K562 (cell line): ENCODE data around the gene LDAH. TPM values are rescaled to one million over a fixed set of nuclear protein-coding genes. Genes with fewer than 3 reads are reported as not detected.

Experiments
- ATAC-seq: fragments of 200-7000 bp; cut with Tn5 transposase; 3 replicates; pipeline ENCODE4 v1.9.1; 2020; ENCODE audit warnings: moderate library complexity
- BruUV-seq: library from RNA; stranded (reverse); fragments of 400-500 nt; replicated peaks from 2 replicates; lab custom pipeline; 2021; lab: Mats Ljungman, UMichigan
- CTCF ChIA-PET: fragments of 300-600 bp; formaldehyde crosslinking; extraction: SDS; loops from one replicate; lab custom pipeline; 2021; ENCODE audit warnings: low intra/inter-chr PET ratio; lab: Yijun Ruan, JAX
- POLR2A ChIA-PET: fragments of 300-600, 350-650 bp; sonication (Branson Sonifier 250); formaldehyde crosslinking; extraction: SDS; loops from one replicate; lab custom pipeline; 2021; ENCODE audit warnings: antibody characterized with exemption, inconsistent platforms; lab: Yijun Ruan, JAX
- DNase-seq, 4 experiments: peaks; one replicate each; pipeline versions ENCODE4 v3.0.0 to v3.0.0-alpha.2; 2011 to 2018; ENCODE audit warnings: low spot score in 3 of 4, mixed read lengths in 3 of 4; ENCODE audit errors: extremely low read depth in 1 of 4
- FAIRE-seq: peaks from 2 replicates; lab custom pipeline; 2011; peaks lifted over from hg19 to GRCh38; lab: Jason Lieb, UNC
- H2AFZ ChIP-seq: 2 replicates; pipeline ENCODE4 v1.6.0; 2011; ENCODE audit warnings: low read depth, low read length, control low read depth, inconsistent platforms
- H3K27ac ChIP-seq: fragments of 200-600 bp; 3 replicates; pipeline ENCODE4 v1.8.0; 2011; ENCODE audit warnings: low read depth, mild to moderate bottlenecking, control low read depth, inconsistent platforms, low read length, moderate library complexity, mixed read lengths; ENCODE audit errors: extremely low read depth
- H3K27me3 ChIP-seq, 2 experiments: fragments of 300-600 bp in 1 of 2; 2 replicates in 1 of 2; 3 replicates in 1 of 2; pipeline versions ENCODE4 v1.6.0 to v1.8.0; 2011; ENCODE audit warnings: inconsistent platforms in 2 of 2, low read length in 2 of 2, mild to moderate bottlenecking in 1 of 2, mixed read lengths in 1 of 2, moderate library complexity in 1 of 2; ENCODE audit not compliant: control insufficient read depth in 2 of 2, insufficient read depth in 2 of 2
- H3K36me3 ChIP-seq: fragments of 300-600 bp; 3 replicates; pipeline ENCODE4 v1.8.0; 2011; ENCODE audit warnings: mild to moderate bottlenecking, low read length, inconsistent platforms; ENCODE audit not compliant: control insufficient read depth, insufficient read depth
- H3K4me1 ChIP-seq, 2 experiments: fragments of 200-600 bp in 1 of 2; replicated peaks in 1 of 2; 2 replicates in 1 of 2; 3 replicates in 1 of 2; pipeline versions ENCODE4 v1.5.1 to v1.8.0; 2011; ENCODE audit warnings: inconsistent platforms in 2 of 2, low read length in 2 of 2, mild to moderate bottlenecking in 1 of 2, mixed read lengths in 1 of 2, moderate library complexity in 1 of 2; ENCODE audit not compliant: control insufficient read depth in 2 of 2, insufficient read depth in 2 of 2
- H3K4me2 ChIP-seq: 2 replicates; pipeline ENCODE4 v1.6.1; 2011; ENCODE audit warnings: low read length, control low read depth, inconsistent platforms, mixed read lengths; ENCODE audit not compliant: insufficient read depth
- H3K4me3 ChIP-seq: fragments of 200-600 bp; sonication (generic), shearing (Covaris generic); 2 replicates; pipeline ENCODE4 v1.5.1; 2016; ENCODE audit warnings: control low read depth, inconsistent platforms
- H3K79me2 ChIP-seq: fragments of 200-600 bp; 3 replicates; pipeline ENCODE4 v1.8.0; 2011; ENCODE audit warnings: low read length, inconsistent platforms; ENCODE audit not compliant: control insufficient read depth, insufficient read depth
- H3K9ac ChIP-seq, 2 experiments: 2 replicates each; pipeline versions ENCODE4 v1.6.0 to v1.6.1; 2011; ENCODE audit warnings: low read depth in 2 of 2, low read length in 2 of 2, control low read depth in 1 of 2, inconsistent platforms in 1 of 2, mild to moderate bottlenecking in 1 of 2, mixed read lengths in 1 of 2; ENCODE audit not compliant: insufficient read depth in 1 of 2
- H3K9me1 ChIP-seq: one replicate; pipeline ENCODE4 v1.6.0; 2011; ENCODE audit warnings: inconsistent platforms, mild to moderate bottlenecking, low read length, moderate library complexity; ENCODE audit not compliant: control insufficient read depth, insufficient read depth
- H3K9me3 ChIP-seq: replicated peaks from 2 replicates; pipeline ENCODE4 v1.5.1; 2011; ENCODE audit warnings: low read depth, low read length, inconsistent platforms; ENCODE audit not compliant: control insufficient read depth, insufficient read depth
- H4K20me1 ChIP-seq: replicated peaks from 2 replicates; pipeline ENCODE4 v1.6.1; 2011; ENCODE audit warnings: low read length, inconsistent platforms, mixed read lengths; ENCODE audit not compliant: control insufficient read depth, insufficient read depth
- PBX2 ChIP-seq, 2 experiments: IDR thresholded peaks in 1 of 2; conservative IDR thresholded peaks in 1 of 2; 2 replicates each; pipeline ENCODE4 v1.6.1; 2016; ENCODE audit warnings: low read depth in 2 of 2, mild to moderate bottlenecking in 1 of 2, missing compliant biosample characterization in 1 of 2, missing genetic modification characterization in 1 of 2, moderate library complexity in 1 of 2
- ZNF316 ChIP-seq: fragments of 450-650 bp; IDR thresholded peaks from 2 replicates; pipeline ENCODE4 v1.6.1; 2016
- ZNF583 ChIP-seq: fragments of 250-450 bp; sonication (Bioruptor Pico); IDR thresholded peaks from 2 replicates; pipeline ENCODE4 v1.4.0; 2020
- WGBS: fragments of 100-300 bp; shearing (Covaris generic); methylation state at CpG from one replicate; pipeline ENCODE4 v1.1.6; 2016; ENCODE audit warnings: low coverage, mixed read lengths; ENCODE audit not compliant: insufficient coverage; ENCODE audit errors: missing lambda C conversion rate; 5-methylcytosine and 5-hydroxymethylcytosine counted together
- in situ Hi-C: fragments of 300-500 bp; cut with MboI; formaldehyde crosslinking; loops from 4 replicates; pipeline ENCODE4 v1.15.0; 2018; ENCODE audit warnings: inconsistent platforms, mixed read lengths
- intact Hi-C: fragments of 100-400 bp; cut with micrococcal nuclease; formaldehyde crosslinking; loops from 2 replicates; pipeline ENCODE4 v1.14.2; 2022
- polyA plus RNA-seq, 8 experiments: library from polyadenylated mRNA; depleted of rRNA in 4 of 8; stranded (reverse) in 5 of 8; unstranded in 3 of 8; fragments of >200 nt; fragmentation: Nextera tagmentation in 2 of 8; fragmentation: Illumina TruSeq in 1 of 8; extraction: Ambion mirVana in 2 of 8; extraction: Trizol in 1 of 8; gene quantifications; 2 replicates each; pipeline versions ENCODE4 v1.2.1 to v1.2.3, GENCODE V29; 2011 to 2014; ENCODE audit warnings: inconsistent platforms in 1 of 8, missing spikeins in 1 of 8
- total RNA-seq, 7 experiments: library from RNA; depleted of rRNA in 6 of 7; stranded (reverse); fragments of >200 nt in 6 of 7; fragmentation: Illumina TruSeq in 2 of 7; extraction: Trizol in 2 of 7; gene quantifications; 2 replicates each; pipeline versions ENCODE4 v1.2.1 to v1.2.3, GENCODE V29; 2011 to 2021; ENCODE audit warnings: low replicate concordance in 1 of 7

The LDAH gene
- total and polyA plus RNA-seq, 9 of the 15 experiments (the other 6 are each of a cell fraction or from before 2014, with no cell fraction given), result 22.3 to 60.1 (median 40.0) TPM

GRCh38 chr2:20762945-20763683 is 59.8 kb downstream of the LDAH start:
- H3K9me1 ChIP-seq, result no peaks in the 10 kb centered on the region
- TF ChIP-seq ZNF316, result 0 out of 2 replicates have a peak, but pooled peaks have one; percentile 20
- TF ChIP-seq PBX2 (CRISPR knock-in tag; IDR thresholded peaks at IDR 0.05; ENCODE audit: low read depth), result no peak
- no peak for TF ChIP-seq PBX2 (tag; conservative IDR thresholded peaks at IDR 0.05; ENCODE audit: low read depth)
- TF ChIP-seq ZNF583, result no peak
- no TSS peak for BruUV-seq
- no peaks in the 10 kb centered on the region for H3K27me3 ChIP-seq
- 89% methylated on average over 2 of the region's 2 CpGs for WGBS
- no peak overlapping the region for H2AFZ ChIP-seq
- H4K20me1 ChIP-seq, result no peaks in the 10 kb centered on the region
- H3K4me1 ChIP-seq, result peaks cover 0 to 4% of the 10 kb centered on the region in 2 experiments; a peak in 1 of 5 replicates
- ChIA-PET CTCF (no interaction called here), POLR2A (interaction anchor here (1.1 to 1.5 kb wide), 2 partner anchors 8 to 15 kb away, joined by 3 to 4 read pairs; no protein-coding TSS in a partner anchor)
- no peak overlapping the region for H3K4me3 ChIP-seq
- FAIRE-seq, result no peak
- no peaks in the 10 kb centered on the region for H3K79me2 ChIP-seq
- no peak overlapping the region for H3K4me2 ChIP-seq
- ATAC-seq, result no peak
- in situ Hi-C loops (no loop called here), intact Hi-C loops (no loop called here)
- H3K27ac ChIP-seq, result no peak overlapping the region
- 0 out of 2 replicates have a peak, but pooled peaks cover 3% of the 10 kb centered on the region for H3K9me3 ChIP-seq
- H3K9ac ChIP-seq, result no peak overlapping the region
- DNase-seq, result no peak
- H3K36me3 ChIP-seq, result peaks cover 25% of the 10 kb centered on the region; the same call in 2 of the 3 replicates
